Activated naive CD4-positive, alpha-beta T cell treated with anti-CD3 and anti-CD28 coated beads, Interleukin-2, amount 10 ng/mL, durations not matched to agents 7 days and 5 days (primary cell): ENCODE results near the gene KRTAP5-6.

Source experiments
- CTCF ChIA-PET: fragments of 350-600 bp; sonication (Branson Sonifier 250); formaldehyde crosslinking; loops from one replicate; lab custom pipeline; 2021; ENCODE audit warnings: antibody characterized with exemption; lab: Charles Lee
- DNase-seq: peaks from one replicate; pipeline ENCODE4 v3.0.0-alpha.2; 2020
- H3K27ac Mint-ChIP-seq: one replicate; pipeline ENCODE4 v1.8.0; 2021; ENCODE audit warnings: mild to moderate bottlenecking, moderate library complexity, mixed read lengths
- H3K27me3 Mint-ChIP-seq: one replicate; pipeline ENCODE4 v1.8.0; 2021; ENCODE audit warnings: mild to moderate bottlenecking, mixed read lengths
- H3K36me3 Mint-ChIP-seq: one replicate; pipeline ENCODE4 v1.8.0; 2021; ENCODE audit warnings: mixed read lengths
- H3K4me1 Mint-ChIP-seq: one replicate; pipeline ENCODE4 v1.8.0; 2021; ENCODE audit warnings: mixed read lengths
- H3K4me3 Mint-ChIP-seq: one replicate; pipeline ENCODE4 v1.8.0; 2021; ENCODE audit warnings: mild to moderate bottlenecking, moderate library complexity, mixed read lengths
- H3K9me3 Mint-ChIP-seq: one replicate; pipeline ENCODE4 v1.8.0; 2021; ENCODE audit warnings: mixed read lengths

The KRTAP5-6 gene

GRCh38 chr11:1733716-1734640 lies 37.0 kb downstream of the KRTAP5-6 start:
- H3K27ac Mint-ChIP-seq = no peak overlapping the region
- peaks cover 21% of the 10 kb centered on the region for H3K4me1 Mint-ChIP-seq
- H3K4me3 Mint-ChIP-seq = no peak overlapping the region
- no peaks in the 10 kb centered on the region for H3K36me3 Mint-ChIP-seq
- CTCF ChIA-PET = no interaction called here
- peaks cover 48% of the 10 kb centered on the region for H3K27me3 Mint-ChIP-seq
- no peak for DNase-seq
- peaks cover 34% of the 10 kb centered on the region for H3K9me3 Mint-ChIP-seq

GRCh38 chr11:1734641-1735081 lies 37.7 kb downstream of the KRTAP5-6 start:
- CTCF ChIA-PET = no interaction called here
- H3K27ac Mint-ChIP-seq = no peak overlapping the region
- no peak overlapping the region for H3K4me3 Mint-ChIP-seq
- peaks cover 44% of the 10 kb centered on the region for H3K27me3 Mint-ChIP-seq
- peaks cover 34% of the 10 kb centered on the region for H3K9me3 Mint-ChIP-seq
- peaks cover 14% of the 10 kb centered on the region for H3K4me1 Mint-ChIP-seq
- DNase-seq = no peak
- no peaks in the 10 kb centered on the region for H3K36me3 Mint-ChIP-seq

DNA sequence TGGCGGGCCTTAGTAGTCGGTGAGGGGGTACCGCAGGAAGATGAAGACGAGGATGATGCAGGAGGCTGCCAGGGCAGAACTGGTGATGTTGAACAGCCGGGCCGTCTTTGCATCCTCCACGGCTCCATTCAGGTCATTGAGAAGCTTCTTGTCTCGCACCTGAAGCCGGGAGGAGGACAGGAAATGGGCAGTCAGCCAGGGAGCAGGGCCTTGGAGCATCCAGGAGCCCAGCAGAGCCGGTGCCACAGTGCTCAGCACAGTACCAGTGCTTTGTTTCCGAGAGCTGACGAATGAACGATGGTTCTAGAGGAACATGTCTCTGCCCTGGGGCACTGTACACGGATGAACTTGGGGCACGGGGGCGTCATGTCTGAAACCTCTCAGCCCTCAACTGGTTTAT lies 38.3 kb downstream of the KRTAP5-6 start:
- Mint-ChIP-seq H3K27ac (no peak overlapping the region), H3K27me3 (peaks cover 41% of the 10 kb centered on the region), H3K4me1 (peaks cover 8% of the 10 kb centered on the region), H3K36me3 (no peaks in the 10 kb centered on the region), H3K9me3 (peaks cover 34% of the 10 kb centered on the region), H3K4me3 (no peak overlapping the region)
- CTCF ChIA-PET = no interaction called here
- DNase-seq = no peak

GRCh38 chr11:1736447-1736992 lies 39.5 kb downstream of the KRTAP5-6 start:
- Mint-ChIP-seq H3K4me3 (no peak overlapping the region), H3K27me3 (peaks cover 36% of the 10 kb centered on the region), H3K36me3 (no peaks in the 10 kb centered on the region), H3K27ac (no peak overlapping the region), H3K4me1 (peaks cover 7% of the 10 kb centered on the region), H3K9me3 (peaks cover 24% of the 10 kb centered on the region)
- CTCF ChIA-PET = no interaction called here
- DNase-seq = no peak

DNA sequence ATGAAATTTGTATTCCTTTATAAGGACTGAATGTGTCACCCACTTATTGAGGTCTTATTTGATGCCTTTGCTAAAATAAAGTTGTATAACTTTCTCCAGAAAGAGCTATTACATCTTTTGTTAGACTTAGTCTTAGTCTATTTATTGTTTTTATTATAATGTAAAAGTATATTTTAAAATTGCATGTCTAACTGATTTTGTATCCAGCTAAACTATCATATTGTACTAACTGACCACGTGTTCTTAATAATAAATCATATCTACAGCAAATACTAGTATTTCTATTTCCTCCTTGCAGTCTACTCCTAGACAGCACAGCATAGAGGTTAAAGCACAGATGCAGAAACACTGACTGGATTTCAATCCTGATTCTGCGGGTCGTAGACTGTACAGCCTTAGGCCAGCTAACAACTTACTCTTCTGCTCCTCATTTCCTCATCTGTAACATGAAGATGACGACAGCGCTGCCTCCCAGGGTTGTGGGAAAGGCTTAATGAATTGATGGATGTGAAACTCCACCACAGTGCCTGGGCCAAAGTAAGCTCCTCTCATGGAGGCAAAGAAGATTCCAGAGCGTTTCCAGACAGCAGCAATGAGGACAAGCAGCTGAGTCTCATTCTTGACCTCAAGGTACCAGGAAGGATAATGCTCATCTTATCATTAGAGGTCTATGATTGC lies 40.2 kb downstream of the KRTAP5-6 start:
- Mint-ChIP-seq H3K27ac (no peak overlapping the region), H3K9me3 (peaks cover 21% of the 10 kb centered on the region), H3K4me3 (no peak overlapping the region), H3K27me3 (peaks cover 36% of the 10 kb centered on the region), H3K4me1 (peaks cover 7% of the 10 kb centered on the region), H3K36me3 (no peaks in the 10 kb centered on the region)
- CTCF ChIA-PET = no interaction called here
- no peak for DNase-seq

- peaks cover 35% of the 10 kb centered on the region for H3K27me3 Mint-ChIP-seq
- H3K27ac Mint-ChIP-seq = no peak overlapping the region
- H3K9me3 Mint-ChIP-seq = peaks cover 21% of the 10 kb centered on the region
- DNase-seq = no peak
- H3K4me3 Mint-ChIP-seq = no peak overlapping the region
- H3K4me1 Mint-ChIP-seq = peaks cover 7% of the 10 kb centered on the region
- CTCF ChIA-PET = no interaction called here
- no peaks in the 10 kb centered on the region for H3K36me3 Mint-ChIP-seq
These were observed 41.4 kb downstream of the KRTAP5-6 start for GRCh38 chr11:1738380-1738779.

DNA sequence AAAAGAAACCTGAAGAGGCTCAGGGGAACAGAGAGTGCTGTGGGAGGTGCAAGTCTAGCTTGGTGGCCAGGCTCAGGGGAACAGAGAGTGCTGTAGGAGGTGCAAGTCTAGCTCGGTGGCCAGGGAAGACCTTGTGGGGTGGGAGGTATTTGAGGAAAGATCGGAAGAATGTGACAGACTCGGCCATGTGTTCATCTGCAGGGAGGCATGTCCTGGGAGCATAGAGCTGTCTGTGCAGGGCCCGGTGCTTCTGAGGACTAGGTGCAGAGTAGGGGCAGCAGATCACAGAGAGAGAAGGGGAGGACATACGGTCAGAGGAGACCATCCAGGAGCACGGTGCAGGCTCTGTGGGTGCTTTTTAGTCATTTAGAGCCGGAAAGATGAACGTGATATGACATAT lies 42.6 kb downstream of the KRTAP5-6 start:
- no peak for DNase-seq
- no peak overlapping the region for H3K4me3 Mint-ChIP-seq
- no peaks in the 10 kb centered on the region for H3K36me3 Mint-ChIP-seq
- H3K27ac Mint-ChIP-seq = no peak overlapping the region
- H3K9me3 Mint-ChIP-seq = peaks cover 21% of the 10 kb centered on the region
- CTCF ChIA-PET = no interaction called here
- peaks cover 27% of the 10 kb centered on the region for H3K27me3 Mint-ChIP-seq
- H3K4me1 Mint-ChIP-seq = no peaks in the 10 kb centered on the region

DNA sequence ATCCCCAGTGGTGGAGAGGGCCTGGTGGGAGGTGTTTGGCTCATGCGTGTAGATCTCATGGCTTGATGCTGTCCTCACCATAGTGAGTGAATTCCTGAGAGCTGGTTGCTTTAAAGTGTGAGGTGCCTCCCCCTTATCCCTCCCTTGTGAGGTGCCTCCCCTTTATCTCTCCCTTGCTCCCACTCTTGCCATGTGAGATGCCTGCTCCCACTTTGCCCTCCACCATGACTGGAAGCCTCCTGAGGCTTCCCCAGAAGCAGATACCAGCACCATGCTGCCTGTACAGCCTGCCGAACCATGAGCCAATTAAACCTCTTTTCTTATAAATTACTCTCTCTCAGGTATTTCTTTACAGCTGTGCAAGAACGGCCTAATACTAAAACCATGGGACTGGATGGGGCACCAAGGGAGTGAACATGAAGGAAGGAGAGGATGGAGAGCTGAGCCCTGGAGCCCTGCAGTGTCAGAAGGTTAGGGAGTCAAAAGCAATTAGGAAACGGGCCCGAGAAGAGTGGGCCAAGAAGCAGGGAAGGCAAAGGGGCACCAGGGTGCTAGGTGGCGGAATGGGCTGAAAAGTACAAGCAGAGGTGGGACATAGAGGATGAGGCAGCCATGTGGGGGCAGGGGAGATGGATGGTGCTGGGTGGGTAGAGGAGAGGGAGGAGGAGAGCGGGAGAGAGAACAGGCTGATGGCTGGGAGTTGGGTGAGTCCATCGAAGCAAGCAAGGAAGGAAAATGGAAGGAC lies 44.0 kb downstream of the KRTAP5-6 start:
- peaks cover 19% of the 10 kb centered on the region for H3K27me3 Mint-ChIP-seq
- H3K36me3 Mint-ChIP-seq = no peaks in the 10 kb centered on the region
- peaks cover 24% of the 10 kb centered on the region for H3K9me3 Mint-ChIP-seq
- CTCF ChIA-PET = no interaction called here
- no peak overlapping the region for H3K27ac Mint-ChIP-seq
- no peaks in the 10 kb centered on the region for H3K4me1 Mint-ChIP-seq
- no peak for DNase-seq
- no peak overlapping the region for H3K4me3 Mint-ChIP-seq

- CTCF ChIA-PET = interaction anchor here (0.8 kb wide), 1 partner anchor 48 kb away, joined by 3 read pairs; no protein-coding TSS in a partner anchor
- Mint-ChIP-seq H3K4me3 (no peak overlapping the region), H3K9me3 (peaks cover 21% of the 10 kb centered on the region), H3K36me3 (no peaks in the 10 kb centered on the region), H3K27me3 (peaks cover 16% of the 10 kb centered on the region), H3K4me1 (no peaks in the 10 kb centered on the region), H3K27ac (no peak overlapping the region)
- DNase-seq = no peak
These were observed 44.7 kb downstream of the KRTAP5-6 start for GRCh38 chr11:1741741-1742140.

- Mint-ChIP-seq H3K27ac (no peak overlapping the region), H3K9me3 (peaks cover 16% of the 10 kb centered on the region), H3K4me1 (no peaks in the 10 kb centered on the region), H3K4me3 (no peak overlapping the region), H3K36me3 (no peaks in the 10 kb centered on the region), H3K27me3 (peaks cover 23% of the 10 kb centered on the region)
- no peak for DNase-seq
- CTCF ChIA-PET = interaction anchor here (0.8 kb wide), 1 partner anchor 48 kb away, joined by 3 read pairs; no protein-coding TSS in a partner anchor
These were observed 45.4 kb downstream of the KRTAP5-6 start for GRCh38 chr11:1742371-1742770.

- Mint-ChIP-seq H3K36me3 (no peaks in the 10 kb centered on the region), H3K4me3 (no peak overlapping the region), H3K4me1 (no peaks in the 10 kb centered on the region), H3K9me3 (peaks cover 10% of the 10 kb centered on the region), H3K27ac (no peak overlapping the region), H3K27me3 (peaks cover 29% of the 10 kb centered on the region)
- CTCF ChIA-PET = no interaction called here
- DNase-seq = no peak
These were observed 46.0 kb downstream of the KRTAP5-6 start for GRCh38 chr11:1742869-1743584.

GRCh38 chr11:1743585-1744136 lies 46.7 kb downstream of the KRTAP5-6 start:
- no peak for DNase-seq
- peaks cover 10% of the 10 kb centered on the region for H3K9me3 Mint-ChIP-seq
- H3K27ac Mint-ChIP-seq = no peak overlapping the region
- no peaks in the 10 kb centered on the region for H3K36me3 Mint-ChIP-seq
- H3K27me3 Mint-ChIP-seq = peaks cover 32% of the 10 kb centered on the region
- no peak overlapping the region for H3K4me3 Mint-ChIP-seq
- H3K4me1 Mint-ChIP-seq = no peaks in the 10 kb centered on the region
- CTCF ChIA-PET = no interaction called here

- CTCF ChIA-PET = no interaction called here
- no peak for DNase-seq
- H3K4me1 Mint-ChIP-seq = no peaks in the 10 kb centered on the region
- no peak overlapping the region for H3K4me3 Mint-ChIP-seq
- no peaks in the 10 kb centered on the region for H3K36me3 Mint-ChIP-seq
- no peak overlapping the region for H3K27ac Mint-ChIP-seq
- peaks cover 38% of the 10 kb centered on the region for H3K27me3 Mint-ChIP-seq
- peaks cover 10% of the 10 kb centered on the region for H3K9me3 Mint-ChIP-seq
These were observed 47.3 kb downstream of the KRTAP5-6 start for GRCh38 chr11:1744137-1744886.
